T-helper 17 cell (primary cell): ENCODE data around the gene WFDC8. TPM values are rescaled to one million over a fixed set of nuclear protein-coding genes. Genes with fewer than 3 reads are reported as not detected.

Source experiments
- ATAC-seq: fragments of 150-1000 bp; cut with Tn5 transposase; 2 replicates; pipeline ENCODE4 v1.10.0; 2021; ENCODE audit warnings: mild to moderate bottlenecking, moderate library complexity
- DNase-seq, 3 donors: peaks; one replicate each; pipeline versions ENCODE4 v3.0.0 to v3.0.0-alpha.2; 2020 to 2021
- H3K9me3 ChIP-seq: one replicate; pipeline ENCODE4 v1.7.0; 2013; ENCODE audit warnings: low read length, mild to moderate bottlenecking; ENCODE audit not compliant: control insufficient read depth, poor library complexity, severe bottlenecking
- H3K27ac Mint-ChIP-seq: one replicate; pipeline ENCODE4 v1.8.0; 2022; ENCODE audit warnings: mild to moderate bottlenecking, moderate library complexity, mixed read lengths
- H3K27me3 Mint-ChIP-seq: one replicate; pipeline ENCODE4 v1.8.0; 2022; ENCODE audit warnings: mixed read lengths
- H3K36me3 Mint-ChIP-seq: one replicate; pipeline ENCODE4 v1.8.0; 2022; ENCODE audit warnings: low read depth, mixed read lengths
- H3K4me1 Mint-ChIP-seq: one replicate; pipeline ENCODE4 v1.8.0; 2022; ENCODE audit warnings: mild to moderate bottlenecking, mixed read lengths
- H3K4me3 Mint-ChIP-seq: one replicate; pipeline ENCODE4 v1.8.0; 2022; ENCODE audit warnings: mild to moderate bottlenecking, moderate library complexity, mixed read lengths
- total RNA-seq, 4 donors: library from RNA in 2 of 4; stranded (reverse) in 2 of 4; gene quantifications; one replicate each; pipeline ENCODE4 v1.2.3 and lab custom pipeline; 2022 to 2026

Gene WFDC8
- total RNA-seq, 2 donors from 2014 or later: not detected

- peaks cover 2% of the 10 kb centered on the region for H3K36me3 Mint-ChIP-seq
- H3K27me3 Mint-ChIP-seq: peaks cover 74% of the 10 kb centered on the region
- H3K4me3 Mint-ChIP-seq: no peak overlapping the region
Observed at GRCh38 chr20:45502561-45502960, 76.5 kb downstream of the WFDC8 start.

More at GRCh38 chr20:45502561-45502960, 76.5 kb downstream of the WFDC8 start:
- Mint-ChIP-seq H3K27ac (no peak overlapping the region), H3K4me1 (no peaks in the 10 kb centered on the region)
- DNase-seq: no peak
- H3K9me3 ChIP-seq: no peaks in the 10 kb centered on the region
- no peak for ATAC-seq

Other genes starting within 250 kb of the WFDC8 start
- 1 to 10 TPM; 2.7 to 5.3 TPM for gene SDC4, start 230.9 kb downstream of the WFDC8 start, total RNA-seq
- gene SYS1, start 216.1 kb downstream of the WFDC8 start, total RNA-seq: 10 to 100 TPM; 93.3 to 99.5 TPM
- not detected for gene TP53TG5, start 201.0 kb downstream of the WFDC8 start, total RNA-seq
- gene DBNDD2, start 171.0 kb downstream of the WFDC8 start, total RNA-seq: 10 to 100 TPM; 10.7 to 10.9 TPM
- 100 to 1,000 TPM; 115 to 136 TPM for gene PIGT, start 163.1 kb downstream of the WFDC8 start, total RNA-seq
- under 1 TPM in 1 of 2 donors, not detected in 1; 0.96 TPM for gene WFDC2, start 109.5 kb downstream of the WFDC8 start, total RNA-seq
- not detected for gene SPINT3, start 63.7 kb downstream of the WFDC8 start, total RNA-seq
- not detected for gene WFDC6, start 39.8 kb downstream of the WFDC8 start, total RNA-seq
- not detected for gene EPPIN, start 31.9 kb downstream of the WFDC8 start, total RNA-seq
- gene WFDC10A, start 50.5 kb upstream of the WFDC8 start, total RNA-seq: not detected
- gene WFDC9, start 52.0 kb upstream of the WFDC8 start, total RNA-seq: not detected
- gene WFDC11, start 91.0 kb upstream of the WFDC8 start, total RNA-seq: not detected
- not detected for gene WFDC13, start 122.8 kb upstream of the WFDC8 start, total RNA-seq
- gene WFDC10B, start 125.7 kb upstream of the WFDC8 start, total RNA-seq: not detected
- not detected for gene SPINT4, start 143.1 kb upstream of the WFDC8 start, total RNA-seq
- gene WFDC3, start 212.6 kb upstream of the WFDC8 start, total RNA-seq: under 1 TPM in 1 of 2 donors, not detected in 1; 0.70 TPM
- 10 to 100 TPM; 10.4 to 14.1 TPM for gene DNTTIP1, start 212.7 kb upstream of the WFDC8 start, total RNA-seq
- gene UBE2C, start 233.4 kb upstream of the WFDC8 start, total RNA-seq: 1 to 10 TPM in 1 of 2 donors, not detected in 1; 1.4 TPM
- 1 to 10 TPM in 1 of 2 donors, under 1 TPM in 1; 0.99 to 5.5 TPM for gene TNNC2, start 248.0 kb upstream of the WFDC8 start, total RNA-seq